LNCAP (cell line): ENCODE results near the gene HOXA5.

Experiments
- CTCF ChIP-seq: fragments of 450-650 bp; IDR thresholded peaks from 2 replicates; pipeline ENCODE4 v1.5.1; 2017; ENCODE audit warnings: mild to moderate bottlenecking

The HOXA5 gene

GRCh38 chr7:27173956-27174873 is 30.7 kb upstream of the HOXA5 start, which contains the start of gene HOXA10:
Gene HOXA10 (minus strand): TSS chr7:27174320. CDS start chr7:27174306, 14 bp downstream.
- no peak for TF ChIP-seq CTCF

GRCh38 chr7:27173511-27173955 is 30.1 kb upstream of the HOXA5 start:
- TF ChIP-seq CTCF: no peak

DNA sequence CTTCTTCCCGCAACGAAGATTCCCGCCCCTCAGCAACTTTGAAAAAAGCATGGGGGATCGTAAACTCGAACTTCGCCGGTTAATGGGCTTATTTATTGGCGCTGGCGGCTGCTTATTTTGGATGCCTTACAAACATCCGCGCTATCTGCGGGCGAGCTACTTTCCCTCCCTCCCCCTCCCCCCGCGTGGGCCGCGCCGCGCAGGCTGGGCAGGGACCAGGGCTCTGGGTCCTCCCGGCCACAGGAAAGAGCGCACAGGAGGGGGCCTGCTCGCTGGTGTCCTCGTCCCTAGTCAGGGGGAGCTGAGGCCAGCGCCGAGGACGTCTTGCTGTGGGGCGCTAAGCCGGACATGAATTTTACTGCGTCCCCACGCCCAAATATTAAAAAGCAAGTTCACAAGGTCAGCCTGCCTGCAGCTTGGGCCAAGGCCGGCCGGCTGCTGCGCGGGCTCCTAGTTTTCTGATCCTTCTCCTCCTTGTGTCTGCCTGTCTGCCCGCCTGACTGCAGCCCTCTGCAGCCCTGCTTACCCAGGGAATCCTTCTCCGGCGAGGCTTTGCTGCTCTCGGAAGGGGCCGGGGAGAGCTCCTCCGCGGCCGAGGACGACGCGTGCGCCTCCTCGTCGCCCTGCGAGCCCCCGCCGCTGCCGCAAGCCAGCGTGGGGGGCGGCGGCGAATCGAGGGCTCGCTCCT is 29.5 kb upstream of the HOXA5 start:
- TF ChIP-seq CTCF: no peak

DNA sequence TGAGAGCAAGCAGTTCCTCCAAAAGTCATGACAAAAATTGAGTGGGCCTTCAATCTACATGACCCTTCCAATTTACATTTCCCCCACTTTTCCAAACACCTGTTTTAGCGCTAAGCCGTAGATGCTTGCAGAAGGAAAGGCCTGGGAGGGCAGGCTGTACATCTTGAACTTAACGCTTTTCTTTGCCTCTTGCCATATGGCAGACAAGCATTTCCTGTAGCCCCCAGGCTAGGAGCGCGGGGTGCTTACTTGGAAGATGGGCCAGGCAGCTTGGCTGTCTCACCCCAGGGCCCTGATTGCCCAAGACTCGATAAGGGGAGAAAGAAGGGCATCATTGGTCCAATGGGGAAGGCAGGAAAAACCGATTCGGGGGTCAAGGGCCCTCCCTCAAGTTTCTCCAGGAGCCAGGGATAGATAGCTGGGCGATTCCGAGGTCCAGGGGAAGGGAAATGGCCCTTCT is 28.9 kb upstream of the HOXA5 start:
- no peak for TF ChIP-seq CTCF

- no peak for TF ChIP-seq CTCF
These were observed 28.3 kb upstream of the HOXA5 start for GRCh38 chr7:27171637-27172314.

DNA sequence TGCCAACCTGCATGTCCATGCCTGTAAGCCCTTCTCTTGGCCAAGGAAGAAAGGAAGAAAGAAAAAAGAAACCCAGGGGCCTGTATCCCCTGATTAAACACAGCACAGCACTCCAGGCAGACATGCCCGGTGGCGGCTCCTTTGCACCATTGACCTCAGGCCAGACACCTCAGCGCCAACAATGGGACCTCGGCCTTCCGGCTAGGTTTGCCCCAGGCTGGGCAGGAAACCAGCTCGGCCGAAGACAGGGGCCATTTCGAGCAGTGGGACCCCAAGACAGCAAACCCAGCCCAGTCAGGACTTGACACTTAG is 27.8 kb upstream of the HOXA5 start:
- TF ChIP-seq CTCF: no peak

DNA sequence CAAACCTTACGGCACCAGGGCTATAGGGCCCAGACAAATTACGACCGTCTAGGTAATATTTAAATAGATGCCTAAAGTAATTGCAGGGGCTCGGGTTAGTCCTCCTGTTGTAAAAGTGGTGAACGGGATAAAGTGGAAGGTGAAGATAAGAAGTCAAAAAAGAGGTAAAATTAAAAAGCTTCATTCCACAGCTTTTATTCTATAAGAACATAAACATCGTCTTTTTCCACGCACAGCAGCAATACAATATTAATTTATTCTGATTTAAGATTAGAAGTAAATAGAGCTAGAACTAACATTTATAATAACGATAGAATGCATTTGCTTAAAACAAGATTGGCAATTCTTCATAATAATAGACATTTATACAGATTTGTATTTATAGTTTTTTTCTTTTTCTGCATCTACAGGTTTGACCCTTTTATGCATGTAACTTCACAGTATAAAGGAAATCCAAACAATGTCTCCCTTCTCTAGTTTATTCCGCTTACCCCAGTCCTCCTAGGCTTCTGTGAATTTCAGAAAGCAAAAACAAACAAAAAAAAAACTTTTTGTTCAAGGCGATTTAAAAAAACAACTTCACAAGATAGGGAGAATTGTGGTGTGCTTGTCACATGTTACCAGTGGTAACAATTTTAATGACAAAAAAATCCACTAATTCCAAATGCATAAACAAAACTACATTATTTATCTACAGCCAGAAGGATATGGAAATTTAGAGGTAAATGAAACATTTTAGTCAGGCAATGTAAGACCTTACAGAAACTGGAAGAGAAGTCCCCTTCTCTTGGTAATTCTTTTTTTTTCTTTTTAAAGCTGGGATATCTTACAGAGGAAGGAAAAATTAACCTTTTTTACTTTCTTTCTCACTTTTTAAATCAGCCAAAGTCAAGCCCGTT is 27.2 kb upstream of the HOXA5 start:
- no peak for TF ChIP-seq CTCF
